OCI-LY7 (cell line): ENCODE results near the gene A1CF. TPM values are rescaled to one million over a fixed set of nuclear protein-coding genes. Genes with fewer than 3 reads are reported as not detected.

Experiments
- BruUV-seq: library from RNA; stranded (reverse); fragments of 400-500 nt; replicated peaks from 2 replicates; lab custom pipeline; 2021; lab: Mats Ljungman, UMichigan
- CTCF ChIA-PET: fragments of 300-600 bp; sonication (Branson Sonifier 250); formaldehyde crosslinking; loops from one replicate; lab custom pipeline; 2022; ENCODE audit warnings: antibody characterized with exemption; ENCODE audit not compliant: unreplicated experiment; lab: Charles Lee
- POLR2A ChIA-PET: fragments of 300-600 bp; sonication (Branson Sonifier 250); formaldehyde crosslinking; loops from one replicate; lab custom pipeline; 2022; ENCODE audit warnings: antibody characterized with exemption; lab: Charles Lee
- DNase-seq: peaks from one replicate; pipeline ENCODE4 v3.0.0-alpha.2; 2015; ENCODE audit warnings: low spot score
- H2AFZ ChIP-seq: fragments of 200-600 bp; sonication (generic), shearing (Covaris generic); 2 replicates; pipeline ENCODE4 v1.6.1; 2014; ENCODE audit warnings: mild to moderate bottlenecking, antibody characterized with exemption, low read length, moderate library complexity
- H3K27ac ChIP-seq: fragments of 200-600 bp; sonication (generic); 2 replicates; pipeline ENCODE4 v1.5.1; 2014; ENCODE audit warnings: mixed run types, low read depth, mild to moderate bottlenecking, moderate library complexity, low read length, inconsistent platforms; ENCODE audit not compliant: poor library complexity, severe bottlenecking
- H3K36me3 ChIP-seq: fragments of 200-600 bp; sonication (generic); 2 replicates; pipeline ENCODE4 v1.6.1; 2014; ENCODE audit warnings: mild to moderate bottlenecking, antibody characterized with exemption, low read length, moderate library complexity, mixed read lengths; ENCODE audit not compliant: insufficient read depth
- H3K4me1 ChIP-seq: fragments of 200-600 bp; sonication (generic); 2 replicates; pipeline ENCODE4 v1.5.1; 2014; ENCODE audit warnings: mild to moderate bottlenecking, low read length; ENCODE audit not compliant: insufficient read depth, poor library complexity, severe bottlenecking
- H3K4me2 ChIP-seq: fragments of 200-600 bp; sonication (generic); 2 replicates; pipeline ENCODE4 v1.6.1; 2014; ENCODE audit warnings: mild to moderate bottlenecking, low read length
- H3K4me3 ChIP-seq: fragments of 200-600 bp; sonication (generic); 2 replicates; pipeline ENCODE4 v1.5.1; 2014; ENCODE audit warnings: mild to moderate bottlenecking, low read depth, low read length; ENCODE audit not compliant: poor library complexity, severe bottlenecking
- H3K79me2 ChIP-seq: fragments of 200-600 bp; sonication (generic); 2 replicates; pipeline ENCODE4 v1.6.1; 2016; ENCODE audit warnings: low read depth, mild to moderate bottlenecking, low read length, moderate library complexity, mixed read lengths; ENCODE audit not compliant: insufficient read depth
- H3K9me2 ChIP-seq: fragments of 200-600 bp; sonication (generic); 2 replicates; pipeline ENCODE4 v1.6.1; 2016; ENCODE audit warnings: mild to moderate bottlenecking, low read length, mixed read lengths; ENCODE audit not compliant: insufficient read depth
- H3K9me3 ChIP-seq: fragments of 200-600 bp; sonication (generic); 2 replicates; pipeline ENCODE4 v1.6.1; 2014; ENCODE audit warnings: mild to moderate bottlenecking, mixed run types, low read length, mixed read lengths
- H4K20me1 ChIP-seq: fragments of 200-600 bp; sonication (generic); 2 replicates; pipeline ENCODE4 v1.6.1; 2014; ENCODE audit warnings: mild to moderate bottlenecking, antibody characterized with exemption, low read length, moderate library complexity, mixed read lengths; ENCODE audit not compliant: insufficient read depth
- CTCF ChIP-seq: fragments of 200-600 bp; sonication (generic); conservative IDR thresholded peaks from 2 replicates; pipeline ENCODE4 v1.5.1; 2014; ENCODE audit warnings: mild to moderate bottlenecking, antibody characterized with exemption, low read length, moderate library complexity, mixed read lengths
- EZH2phosphoT487 ChIP-seq: fragments of 200-600 bp; sonication (generic); IDR thresholded peaks from 2 replicates; pipeline ENCODE4 v1.6.1; 2018; ENCODE audit warnings: low read depth, borderline replicate concordance, mild to moderate bottlenecking, mixed run types, antibody characterized with exemption, low read length, moderate library complexity, mixed read lengths
- intact Hi-C: fragments of 100-400 bp; cut with micrococcal nuclease; formaldehyde crosslinking; loops from one replicate; pipeline ENCODE4 v1.10.0; 2022; ENCODE audit not compliant: unreplicated experiment
- total RNA-seq, 2 experiments: library from RNA; depleted of rRNA in 1 of 2; stranded (reverse); fragments of >200 nt in 1 of 2; shearing (Covaris generic) in 1 of 2; gene quantifications; 2 replicates each; pipeline ENCODE4 v1.2.3, GENCODE V29; 2014 to 2022

Gene A1CF
- total RNA-seq, 2 experiments from 2014 or later: not detected

GRCh38 chr10:50919010-50919409 is 33.6 kb upstream of the A1CF start:
- Histone ChIP-seq H3K9me3 (no peaks in the 10 kb centered on the region), H3K36me3 (no peaks in the 10 kb centered on the region), H3K4me3 (no peak overlapping the region), H3K4me1 (no peaks in the 10 kb centered on the region), H3K27ac (no peak overlapping the region), H2AFZ (no peak overlapping the region), H3K79me2 (no peaks in the 10 kb centered on the region), H3K9me2 (no peaks in the 10 kb centered on the region), H4K20me1 (no peaks in the 10 kb centered on the region), H3K4me2 (no peak overlapping the region)
- POLR2A ChIA-PET: no interaction called here
- intact Hi-C loops: no loop called here
- CTCF ChIA-PET: no interaction called here
- BruUV-seq: no TSS peak
- TF ChIP-seq CTCF (no peak), EZH2phosphoT487 (no peak)
- DNase-seq: no peak

DNA sequence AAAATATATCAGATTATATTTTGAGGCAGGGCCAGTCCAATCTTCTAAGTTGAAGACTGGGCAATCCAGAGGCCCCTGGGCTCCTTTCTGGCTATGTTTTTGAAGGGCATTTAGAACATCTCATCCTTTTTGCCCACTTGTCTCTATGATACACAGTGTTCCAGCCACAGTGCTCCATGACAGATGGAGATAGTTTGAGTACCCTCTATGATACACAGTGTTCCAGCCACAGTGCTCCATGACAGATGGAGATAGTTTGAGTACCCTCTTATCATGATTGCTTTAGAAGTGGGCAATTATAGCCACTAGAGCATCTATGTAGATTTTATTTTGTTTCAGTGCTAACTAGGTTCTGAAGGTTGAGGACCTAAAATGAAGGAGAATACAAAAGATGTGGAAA is 33.1 kb upstream of the A1CF start:
- Histone ChIP-seq H3K79me2 (no peaks in the 10 kb centered on the region), H3K9me3 (no peaks in the 10 kb centered on the region), H3K4me2 (no peak overlapping the region), H2AFZ (no peak overlapping the region), H3K36me3 (no peaks in the 10 kb centered on the region), H4K20me1 (no peaks in the 10 kb centered on the region), H3K27ac (no peak overlapping the region), H3K4me1 (no peaks in the 10 kb centered on the region), H3K9me2 (no peaks in the 10 kb centered on the region), H3K4me3 (no peak overlapping the region)
- intact Hi-C loops: no loop called here
- POLR2A ChIA-PET: no interaction called here
- TF ChIP-seq CTCF: no peak
- CTCF ChIA-PET: no interaction called here
- DNase-seq: no peak
- no TSS peak for BruUV-seq

- intact Hi-C loops: no loop called here
- Histone ChIP-seq H3K27ac (no peak overlapping the region), H3K79me2 (no peaks in the 10 kb centered on the region), H3K9me2 (no peaks in the 10 kb centered on the region), H3K9me3 (no peaks in the 10 kb centered on the region), H3K36me3 (no peaks in the 10 kb centered on the region), H3K4me3 (no peak overlapping the region), H3K4me1 (no peaks in the 10 kb centered on the region), H3K4me2 (no peak overlapping the region), H4K20me1 (no peaks in the 10 kb centered on the region), H2AFZ (no peak overlapping the region)
- no peak for TF ChIP-seq CTCF
- no peak for TF ChIP-seq EZH2phosphoT487
- CTCF ChIA-PET: no interaction called here
- POLR2A ChIA-PET: interaction anchor here (0.6 kb wide), 1 partner anchor 1506 kb away, joined by 3 read pairs; no protein-coding TSS in a partner anchor
- no peak for DNase-seq
- no TSS peak for BruUV-seq
Observed at GRCh38 chr10:50917486-50917885, 32.1 kb upstream of the A1CF start.
